ENCODE results near the gene VAPB.

VAPB gene

DNA sequence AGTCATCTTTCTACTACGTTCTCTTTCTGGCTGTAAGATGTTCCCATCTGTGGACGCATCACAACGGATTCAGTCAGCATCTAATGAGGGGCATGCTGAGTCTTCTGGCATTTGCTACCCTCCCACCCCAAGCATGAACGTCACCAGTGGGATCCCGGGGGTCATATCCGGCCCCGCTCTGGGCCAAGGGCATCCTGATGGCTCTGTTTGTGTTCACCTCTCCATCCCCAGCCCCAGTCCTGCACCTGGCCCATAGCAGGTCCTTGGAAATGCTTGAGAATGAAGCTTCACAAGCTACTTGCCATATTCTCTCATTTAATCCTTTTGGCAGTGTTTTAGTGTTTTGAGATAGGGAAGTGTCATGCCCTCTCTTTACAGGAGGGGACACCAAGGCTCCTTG, 111.2 kb downstream of the VAPB start:
- DNase-seq, result no peak
- no peaks in the 10 kb centered on the region for H3K4me1 ChIP-seq (ENCODE audit: control insufficient read depth, low read depth, low read length)
- WGBS (ENCODE audit: extremely low coverage, insufficient coverage, low lambda C conversion rate), result no CpG with 5 or more reads among the region's 7 CpGs
- H3K56ac ChIP-seq (ENCODE audit: low read length), result no peak overlapping the region
- no peak overlapping the region for H4K5ac ChIP-seq (ENCODE audit: low read length)
- H4K8ac ChIP-seq (ENCODE audit: low read depth, low read length), result no peak overlapping the region
- H3K4me3 ChIP-seq (ENCODE audit: low read length), result no peak overlapping the region
- H3K27ac ChIP-seq (ENCODE audit: low read depth, low read length), result no peak overlapping the region
- H3K36me3 ChIP-seq (ENCODE audit: control insufficient read depth, insufficient read depth, low read length), result no peaks in the 10 kb centered on the region
- H3K4ac ChIP-seq (ENCODE audit: low read depth, low read length), result no peak overlapping the region
- no peak overlapping the region for H2AK5ac ChIP-seq (ENCODE audit: low read length)
- no peak overlapping the region for H2BK120ac ChIP-seq (ENCODE audit: low read depth, low read length)
- no peak overlapping the region for H3K4me2 ChIP-seq (ENCODE audit: low read length)
- H2BK5ac ChIP-seq (ENCODE audit: low read length), result no peak overlapping the region
- no peak overlapping the region for H3K18ac ChIP-seq (ENCODE audit: low read length)
- H3K9ac ChIP-seq (ENCODE audit: low read length), result no peak overlapping the region
- H3K79me2 ChIP-seq (ENCODE audit: control insufficient read depth, insufficient read depth, low read length), result no peaks in the 10 kb centered on the region
- H2BK15ac ChIP-seq (replicated peaks; ENCODE audit: low read depth), result no peak overlapping the region
- H3K23ac ChIP-seq (ENCODE audit: low read length), result no peak overlapping the region
- no peaks in the 10 kb centered on the region for H3K79me1 ChIP-seq (ENCODE audit: low read length)
- no peaks in the 10 kb centered on the region for H3K27me3 ChIP-seq (ENCODE audit: insufficient read depth, low read length, poor library complexity)
